ENCODE results near the gene WAC.

Gene WAC

DNA sequence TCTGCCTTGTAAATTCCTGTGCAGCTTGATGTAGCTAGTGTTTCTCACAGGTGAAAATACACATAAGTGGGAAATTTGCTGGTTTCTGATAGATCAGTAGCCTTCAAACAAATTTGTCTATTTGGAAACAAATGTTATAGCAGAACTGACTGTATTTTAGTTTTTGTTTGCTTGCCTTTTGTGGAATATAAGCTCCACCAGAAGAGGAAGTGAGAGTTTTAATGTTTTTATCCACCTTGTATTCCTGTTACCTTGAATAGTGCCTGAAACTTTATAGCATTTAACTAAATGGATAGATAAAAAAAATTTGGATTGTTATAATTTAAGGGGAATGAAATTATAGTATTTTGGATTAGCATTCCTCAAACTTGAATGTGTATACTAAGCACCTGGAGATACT is 9.8 kb downstream of the WAC start:
- H3K36me3 ChIP-seq (ENCODE audit: low read depth): peaks cover 100% of the 10 kb centered on the region
- H3K9me3 ChIP-seq (ENCODE audit: severe bottlenecking): no peaks in the 10 kb centered on the region
- H3K27ac ChIP-seq (ENCODE audit: poor library complexity, severe bottlenecking): no peak overlapping the region
- DNase-seq (ENCODE audit: low spot score): no peak
- H3K4me1 ChIP-seq (ENCODE audit: insufficient read depth, poor library complexity, severe bottlenecking): peaks cover 6% of the 10 kb centered on the region
- ATAC-seq (ENCODE audit: low read depth): no peak
- no peak overlapping the region for H3K4me3 ChIP-seq (ENCODE audit: severe bottlenecking)
- H3K27me3 ChIP-seq (ENCODE audit: insufficient read depth, poor library complexity, severe bottlenecking): no peaks in the 10 kb centered on the region
- no peak for TF ChIP-seq CTCF (IDR thresholded peaks at IDR 0.05; ENCODE audit: poor library complexity, severe bottlenecking)

DNA sequence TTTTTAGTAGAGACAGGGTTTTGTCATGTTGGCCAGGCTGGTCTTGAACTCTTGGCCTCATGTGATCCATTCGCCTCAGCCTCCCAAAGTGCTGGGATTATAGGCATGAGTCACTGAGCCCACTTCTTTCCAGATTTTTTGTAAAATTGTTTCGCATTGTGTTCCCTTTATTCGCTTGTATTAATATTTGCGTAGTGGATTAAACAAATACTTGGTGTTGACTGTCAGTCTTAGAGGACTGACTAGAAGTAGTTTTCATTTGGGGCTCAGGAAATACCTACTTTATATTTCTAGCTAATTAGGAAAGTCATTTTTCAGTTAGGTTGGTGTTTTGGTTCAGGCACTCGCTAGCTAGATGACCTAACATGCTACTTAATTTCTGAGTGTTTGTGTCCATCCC is 11.1 kb downstream of the WAC start:
- Histone ChIP-seq H3K36me3 (ENCODE audit: low read depth) (peaks cover 100% of the 10 kb centered on the region), H3K4me1 (ENCODE audit: insufficient read depth, poor library complexity, severe bottlenecking) (peaks cover 3% of the 10 kb centered on the region), H3K4me3 (ENCODE audit: severe bottlenecking) (no peak overlapping the region), H3K27ac (ENCODE audit: poor library complexity, severe bottlenecking) (no peak overlapping the region), H3K9me3 (ENCODE audit: severe bottlenecking) (no peaks in the 10 kb centered on the region), H3K27me3 (ENCODE audit: insufficient read depth, poor library complexity, severe bottlenecking) (no peaks in the 10 kb centered on the region)
- TF ChIP-seq CTCF (IDR thresholded peaks at IDR 0.05; ENCODE audit: poor library complexity, severe bottlenecking): no peak
- DNase-seq (ENCODE audit: low spot score) (no peak), ATAC-seq (ENCODE audit: low read depth) (no peak)

DNA sequence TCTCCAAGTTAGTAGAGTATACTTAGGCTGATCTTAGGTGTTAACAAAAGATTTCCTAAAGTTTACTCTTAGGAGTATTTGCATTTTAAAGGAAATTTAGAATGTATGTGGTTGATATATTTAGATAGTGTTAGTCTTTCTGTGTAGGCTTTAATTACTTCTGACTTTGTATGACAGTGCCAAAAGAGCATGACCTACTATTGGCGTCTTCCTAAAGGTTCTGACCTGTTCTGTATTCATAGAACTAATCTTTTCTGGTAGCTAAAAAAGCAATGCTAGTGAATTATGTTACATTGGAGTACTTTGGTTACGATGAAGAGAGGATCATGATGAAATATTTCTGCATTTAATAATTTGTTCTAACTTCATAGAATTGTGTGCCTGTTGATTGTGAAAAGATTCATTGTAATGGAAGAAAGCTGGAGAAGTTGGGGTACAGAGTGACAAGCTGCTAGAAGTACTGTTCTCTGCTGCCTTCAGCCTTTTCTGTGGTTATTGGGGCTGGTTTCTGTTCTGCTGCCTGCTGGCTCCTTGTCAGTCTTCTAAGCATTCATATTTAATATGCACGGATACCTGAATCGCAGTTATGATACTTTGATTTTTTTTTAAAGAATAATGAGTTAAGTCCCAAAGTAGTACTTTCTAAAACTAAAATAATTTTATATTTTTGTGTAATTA is 13.2 kb downstream of the WAC start:
- no peak overlapping the region for H3K4me3 ChIP-seq (ENCODE audit: severe bottlenecking)
- no peak for TF ChIP-seq CTCF (IDR thresholded peaks at IDR 0.05; ENCODE audit: poor library complexity, severe bottlenecking)
- no peaks in the 10 kb centered on the region for H3K9me3 ChIP-seq (ENCODE audit: severe bottlenecking)
- H3K36me3 ChIP-seq (ENCODE audit: low read depth): peaks cover 99% of the 10 kb centered on the region
- H3K4me1 ChIP-seq (ENCODE audit: insufficient read depth, poor library complexity, severe bottlenecking): peaks cover 11% of the 10 kb centered on the region
- no peak for DNase-seq (ENCODE audit: low spot score)
- no peaks in the 10 kb centered on the region for H3K27me3 ChIP-seq (ENCODE audit: insufficient read depth, poor library complexity, severe bottlenecking)
- no peak overlapping the region for H3K27ac ChIP-seq (ENCODE audit: poor library complexity, severe bottlenecking)
- no peak for ATAC-seq (ENCODE audit: low read depth)

GRCh38 chr10:28548781-28549498 is 16.0 kb downstream of the WAC start:
- no peak overlapping the region for H3K4me3 ChIP-seq (ENCODE audit: severe bottlenecking)
- H3K4me1 ChIP-seq (ENCODE audit: insufficient read depth, poor library complexity, severe bottlenecking): peaks cover 21% of the 10 kb centered on the region
- no peaks in the 10 kb centered on the region for H3K9me3 ChIP-seq (ENCODE audit: severe bottlenecking)
- H3K27ac ChIP-seq (ENCODE audit: poor library complexity, severe bottlenecking): no peak overlapping the region
- no peak for DNase-seq (ENCODE audit: low spot score)
- no peaks in the 10 kb centered on the region for H3K27me3 ChIP-seq (ENCODE audit: insufficient read depth, poor library complexity, severe bottlenecking)
- ATAC-seq (ENCODE audit: low read depth): no peak
- no peak for TF ChIP-seq CTCF (IDR thresholded peaks at IDR 0.05; ENCODE audit: poor library complexity, severe bottlenecking)
- peaks cover 97% of the 10 kb centered on the region for H3K36me3 ChIP-seq (ENCODE audit: low read depth)

DNA sequence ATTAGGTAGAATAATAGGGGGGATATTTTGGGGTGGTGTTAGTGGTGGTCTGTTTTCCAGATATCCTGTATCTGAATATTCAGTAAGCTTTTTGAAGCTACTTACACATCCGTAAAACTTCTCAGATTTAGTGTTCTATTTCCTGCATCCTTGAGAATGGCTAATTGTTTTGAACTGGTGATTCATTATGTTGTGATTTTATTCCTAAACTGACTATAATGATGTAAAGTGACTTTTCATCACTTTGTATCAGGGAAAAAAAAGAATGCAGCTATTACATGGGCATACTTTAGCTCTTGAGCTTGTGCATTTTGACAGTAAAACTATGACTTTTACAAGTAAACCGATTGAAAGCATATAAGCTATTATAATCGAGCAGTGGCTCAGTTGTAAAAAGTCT is 18.2 kb downstream of the WAC start:
- Histone ChIP-seq H3K4me1 (ENCODE audit: insufficient read depth, poor library complexity, severe bottlenecking) (peaks cover 21% of the 10 kb centered on the region), H3K27me3 (ENCODE audit: insufficient read depth, poor library complexity, severe bottlenecking) (no peaks in the 10 kb centered on the region), H3K27ac (ENCODE audit: poor library complexity, severe bottlenecking) (no peak overlapping the region), H3K36me3 (ENCODE audit: low read depth) (peaks cover 97% of the 10 kb centered on the region), H3K4me3 (ENCODE audit: severe bottlenecking) (no peak overlapping the region), H3K9me3 (ENCODE audit: severe bottlenecking) (no peaks in the 10 kb centered on the region)
- DNase-seq (ENCODE audit: low spot score): no peak
- no peak for TF ChIP-seq CTCF (IDR thresholded peaks at IDR 0.05; ENCODE audit: poor library complexity, severe bottlenecking)
- ATAC-seq (ENCODE audit: low read depth): peak; percentile 35; the same call in 1 of the 3 replicates

Data from RWPE2 (cell line).